Mesenchymal stem cell (in vitro differentiated cells and primary cell): ENCODE results near the gene TTC3.
A peak's percentile ranks its signal among the peaks of the same experiment; 100 is the strongest.

ENCODE experiments used
- DNase-seq: peaks from one replicate; pipeline ENCODE4 v3.0.0-alpha.2; 2013
- H2AFZ ChIP-seq: one replicate; pipeline ENCODE4 v1.6.1; 2013; ENCODE audit warnings: low read depth, mild to moderate bottlenecking, control low read depth, inconsistent platforms, low read length, moderate library complexity
- H2AK5ac ChIP-seq: 2 replicates; pipeline ENCODE4 v1.6.1; 2013; ENCODE audit warnings: low read length, moderate library complexity, mild to moderate bottlenecking, inconsistent platforms; ENCODE audit not compliant: severe bottlenecking
- H2BK120ac ChIP-seq: one replicate; pipeline ENCODE4 v1.6.1; 2013; ENCODE audit warnings: low read depth, mild to moderate bottlenecking, inconsistent platforms, low read length, moderate library complexity
- H2BK12ac ChIP-seq, 2 experiments: one replicate each; pipeline ENCODE4 v1.6.1; 2013; ENCODE audit warnings: inconsistent platforms in 2 of 2, low read length in 2 of 2, mild to moderate bottlenecking in 2 of 2, moderate library complexity in 2 of 2, control low read depth in 1 of 2
- H2BK15ac ChIP-seq: one replicate; pipeline ENCODE4 v1.6.1; 2013; ENCODE audit warnings: mild to moderate bottlenecking, low read depth, inconsistent platforms; ENCODE audit not compliant: poor library complexity, severe bottlenecking
- H2BK5ac ChIP-seq: 2 replicates; pipeline ENCODE4 v1.6.1; 2013; ENCODE audit warnings: low read depth, mild to moderate bottlenecking, low read length, control low read depth, inconsistent platforms; ENCODE audit not compliant: poor library complexity, severe bottlenecking
- H3K14ac ChIP-seq, 2 experiments: one replicate each; pipeline ENCODE4 v1.6.1; 2013; ENCODE audit warnings: inconsistent platforms in 2 of 2, low read length in 2 of 2, control low read depth in 1 of 2, mild to moderate bottlenecking in 1 of 2, moderate library complexity in 1 of 2
- H3K18ac ChIP-seq, 2 experiments: one replicate each; pipeline ENCODE4 v1.6.1; 2013; ENCODE audit warnings: inconsistent platforms in 2 of 2, low read length in 2 of 2, control low read depth in 1 of 2, low read depth in 1 of 2, mild to moderate bottlenecking in 1 of 2
- H3K23ac ChIP-seq, 2 experiments: one replicate each; pipeline ENCODE4 v1.6.1; 2013; ENCODE audit warnings: inconsistent platforms in 2 of 2, low read length in 2 of 2, mild to moderate bottlenecking in 2 of 2, moderate library complexity in 2 of 2, control low read depth in 1 of 2
- H3K27ac ChIP-seq: 2 replicates; pipeline ENCODE4 v1.5.1; 2013; ENCODE audit warnings: mild to moderate bottlenecking, moderate library complexity, low read length, control low read depth, inconsistent platforms; ENCODE audit not compliant: poor library complexity, severe bottlenecking
- H3K27me3 ChIP-seq, 2 experiments: 2 replicates each; pipeline versions ENCODE4 v1.6.1 to v1.7.0; 2013; ENCODE audit warnings: low read length in 2 of 2, mild to moderate bottlenecking in 2 of 2, moderate library complexity in 2 of 2, control low read depth in 1 of 2, inconsistent platforms in 1 of 2; ENCODE audit not compliant: control insufficient read depth in 1 of 2, insufficient read depth in 1 of 2
- H3K36me3 ChIP-seq, 2 experiments: 2 replicates each; pipeline versions ENCODE4 v1.6.1 to v1.7.0; 2013; ENCODE audit warnings: low read length in 2 of 2, control low read depth in 1 of 2, inconsistent platforms in 1 of 2, low read depth in 1 of 2, mild to moderate bottlenecking in 1 of 2; ENCODE audit not compliant: insufficient read depth in 2 of 2, control insufficient read depth in 1 of 2
- H3K4ac ChIP-seq, 2 experiments: one replicate each; pipeline ENCODE4 v1.6.1; 2013; ENCODE audit warnings: inconsistent platforms in 2 of 2, low read length in 2 of 2, mild to moderate bottlenecking in 2 of 2, moderate library complexity in 2 of 2, control low read depth in 1 of 2, low read depth in 1 of 2
- H3K4me1 ChIP-seq: 2 replicates; pipeline ENCODE4 v1.6.1; 2013; ENCODE audit warnings: low read depth, low read length, control low read depth; ENCODE audit not compliant: control insufficient read depth, insufficient read depth
- H3K4me2 ChIP-seq: 2 replicates; pipeline ENCODE4 v1.6.1; 2013; ENCODE audit warnings: low read length, mild to moderate bottlenecking, inconsistent platforms; ENCODE audit not compliant: poor library complexity, severe bottlenecking
- H3K4me3 ChIP-seq, 2 experiments: 2 replicates each; pipeline versions ENCODE4 v1.5.1 to v1.7.0; 2013; ENCODE audit warnings: low read length in 2 of 2, mild to moderate bottlenecking in 2 of 2, control low read depth in 1 of 2, low read depth in 1 of 2; ENCODE audit not compliant: insufficient read depth in 1 of 2
- H3K79me1 ChIP-seq: replicated peaks from 2 replicates; pipeline ENCODE4 v1.6.1; 2013; ENCODE audit warnings: mild to moderate bottlenecking, control low read depth, low read length, inconsistent platforms; ENCODE audit not compliant: poor library complexity, severe bottlenecking
- H3K9ac ChIP-seq: 2 replicates; pipeline ENCODE4 v1.7.0; 2013; ENCODE audit warnings: mild to moderate bottlenecking, low read length, moderate library complexity
- H3K9me3 ChIP-seq: 2 replicates; pipeline ENCODE4 v1.7.0; 2013; ENCODE audit warnings: mild to moderate bottlenecking, low read length; ENCODE audit not compliant: control insufficient read depth
- H4K8ac ChIP-seq: one replicate; pipeline ENCODE4 v1.6.1; 2013; ENCODE audit warnings: inconsistent platforms, mild to moderate bottlenecking, low read length, moderate library complexity
- H4K91ac ChIP-seq: one replicate; pipeline ENCODE4 v1.6.1; 2013; ENCODE audit warnings: mild to moderate bottlenecking, low read length, inconsistent platforms
- WGBS: methylation state at CpG from one replicate; pipeline ENCODE4 v1.1.7; 2013; ENCODE audit warnings: mixed read lengths; 5-methylcytosine and 5-hydroxymethylcytosine counted together

The TTC3 gene

DNA sequence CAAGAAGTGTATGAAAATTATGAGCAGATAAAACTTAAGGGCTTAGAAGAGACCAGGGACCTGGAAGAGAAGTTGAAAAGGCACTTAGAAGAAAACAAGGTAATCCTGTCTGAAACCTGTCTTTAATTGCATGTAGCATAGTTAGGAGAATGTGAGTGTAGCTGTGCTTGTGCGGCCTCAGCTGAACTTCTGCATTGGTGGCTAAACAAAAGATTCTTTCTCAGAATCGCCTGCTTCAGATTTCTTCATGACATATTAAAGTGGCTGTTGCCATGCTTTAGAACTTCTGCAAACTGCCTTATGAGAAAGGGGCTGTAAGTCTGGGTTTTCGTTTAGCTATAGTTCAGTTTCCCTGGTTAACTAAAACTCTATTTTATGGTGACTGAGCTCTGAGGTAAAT, 99.6 kb downstream of the TTC3 start:
- no peak overlapping the region for H2BK12ac ChIP-seq
- H3K4ac ChIP-seq: no peak overlapping the region
- H4K8ac ChIP-seq: no peak overlapping the region
- H3K9ac ChIP-seq: no peak overlapping the region
- no peak overlapping the region for H4K91ac ChIP-seq
- no peak overlapping the region for H2AK5ac ChIP-seq
- no peak overlapping the region for H3K14ac ChIP-seq
- no peak overlapping the region for H3K4me2 ChIP-seq
- H3K27me3 ChIP-seq: no peaks in the 10 kb centered on the region
- peaks cover 23% of the 10 kb centered on the region for H3K79me1 ChIP-seq
- no peak overlapping the region for H3K23ac ChIP-seq
- peaks cover 34 to 82% of the 10 kb centered on the region in 2 experiments for H3K36me3 ChIP-seq
- H2BK5ac ChIP-seq: no peak overlapping the region
- no peak for DNase-seq
- no peak overlapping the region for H2BK15ac ChIP-seq
- H2AFZ ChIP-seq: no peak overlapping the region
- 100% methylated on average over 3 of the region's 3 CpGs for WGBS
- H3K4me1 ChIP-seq: no peaks in the 10 kb centered on the region
- no peak overlapping the region for H3K27ac ChIP-seq
- no peaks in the 10 kb centered on the region for H3K9me3 ChIP-seq
- no peak overlapping the region for H2BK120ac ChIP-seq
- H3K18ac ChIP-seq: no peak overlapping the region
- no peak overlapping the region for H3K4me3 ChIP-seq

DNA sequence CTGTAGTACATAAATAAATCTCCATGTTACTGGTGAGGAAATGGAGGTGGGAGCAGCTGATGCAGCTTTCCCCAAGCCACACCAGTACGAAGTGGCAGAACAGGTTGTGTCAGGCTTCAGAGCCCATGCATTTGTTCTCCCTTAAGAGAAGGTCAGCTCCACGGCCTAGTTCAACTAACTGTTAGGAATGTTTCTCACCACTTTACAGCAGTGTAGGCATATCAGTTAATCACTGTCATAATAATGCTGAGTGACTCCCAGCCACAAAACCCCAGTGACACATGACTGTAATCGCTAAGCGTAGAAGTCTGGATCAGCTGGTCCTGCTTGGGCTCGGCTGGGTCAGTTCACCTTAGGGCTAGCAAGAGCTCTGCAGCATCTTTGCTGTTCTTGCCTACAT, 103.7 kb downstream of the TTC3 start:
- no peak overlapping the region for H3K18ac ChIP-seq
- H3K9me3 ChIP-seq: peaks cover 4% of the 10 kb centered on the region
- H2AK5ac ChIP-seq: no peak overlapping the region
- H4K91ac ChIP-seq: no peak overlapping the region
- H3K27me3 ChIP-seq: no peaks in the 10 kb centered on the region
- 94% methylated on average over 5 of the region's 5 CpGs for WGBS
- H3K4ac ChIP-seq: no peak overlapping the region
- H3K4me2 ChIP-seq: no peak overlapping the region
- H2BK12ac ChIP-seq: no peak overlapping the region
- H3K23ac ChIP-seq: peak overlapping the region in 1 of 2 experiments; percentile 6
- H3K9ac ChIP-seq: no peak overlapping the region
- H3K27ac ChIP-seq: no peak overlapping the region
- H3K4me3 ChIP-seq: no peak overlapping the region
- H2BK120ac ChIP-seq: no peak overlapping the region
- no peak overlapping the region for H3K14ac ChIP-seq
- no peak overlapping the region for H4K8ac ChIP-seq
- H3K36me3 ChIP-seq: peaks cover 34 to 81% of the 10 kb centered on the region in 2 experiments
- H3K4me1 ChIP-seq: no peaks in the 10 kb centered on the region
- peaks cover 36% of the 10 kb centered on the region for H3K79me1 ChIP-seq
- H2BK5ac ChIP-seq: no peak overlapping the region
- no peak for DNase-seq
- H2AFZ ChIP-seq: no peak overlapping the region
- no peak overlapping the region for H2BK15ac ChIP-seq

DNA sequence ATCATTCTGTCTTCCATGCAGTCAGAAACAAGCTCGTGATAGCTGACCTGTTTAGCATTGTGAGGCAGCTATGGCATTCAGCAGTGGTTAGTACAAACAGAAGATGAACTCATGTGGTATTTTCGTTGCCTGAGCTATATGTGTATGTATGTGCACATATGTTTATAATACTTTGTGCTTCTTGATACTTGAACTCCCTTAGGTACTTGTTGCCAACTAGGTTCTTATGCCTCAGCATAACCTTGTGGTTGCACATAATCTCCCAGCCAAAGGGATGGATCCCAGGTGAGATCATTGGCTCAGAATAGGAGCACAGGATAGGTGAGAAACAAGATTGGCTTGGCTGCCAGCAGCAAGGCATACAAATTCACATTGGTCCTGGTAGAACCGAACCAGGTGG, 108.0 kb downstream of the TTC3 start:
- H3K27me3 ChIP-seq: no peaks in the 10 kb centered on the region
- no peak overlapping the region for H2BK5ac ChIP-seq
- WGBS: 92% methylated on average over 3 of the region's 3 CpGs
- H3K4me1 ChIP-seq: peaks cover 1% of the 10 kb centered on the region
- no peak overlapping the region for H3K27ac ChIP-seq
- no peak overlapping the region for H3K9ac ChIP-seq
- no peak overlapping the region for H2AK5ac ChIP-seq
- no peak overlapping the region for H2BK15ac ChIP-seq
- H3K23ac ChIP-seq: no peak overlapping the region
- H3K14ac ChIP-seq: no peak overlapping the region
- no peak overlapping the region for H3K4me2 ChIP-seq
- peaks cover 30 to 81% of the 10 kb centered on the region in 2 experiments for H3K36me3 ChIP-seq
- no peak overlapping the region for H2BK12ac ChIP-seq
- no peak overlapping the region for H3K4me3 ChIP-seq
- H3K9me3 ChIP-seq: peaks cover 4% of the 10 kb centered on the region
- no peak overlapping the region for H4K8ac ChIP-seq
- H3K18ac ChIP-seq: no peak overlapping the region
- no peak overlapping the region for H4K91ac ChIP-seq
- H3K4ac ChIP-seq: no peak overlapping the region
- H2AFZ ChIP-seq: no peak overlapping the region
- no peak for DNase-seq
- H2BK120ac ChIP-seq: no peak overlapping the region
- peaks cover 41% of the 10 kb centered on the region for H3K79me1 ChIP-seq

- Histone ChIP-seq H3K4me1 (peaks cover 1% of the 10 kb centered on the region), H4K91ac (no peak overlapping the region), H3K9me3 (peaks cover 4% of the 10 kb centered on the region), H3K27ac (no peak overlapping the region), H3K4ac (no peak overlapping the region), H3K23ac (no peak overlapping the region), H3K18ac (no peak overlapping the region), H3K4me3 (no peak overlapping the region), H3K79me1 (peaks cover 38% of the 10 kb centered on the region), H3K9ac (no peak overlapping the region), H2BK12ac (no peak overlapping the region), H3K14ac (no peak overlapping the region), H3K27me3 (no peaks in the 10 kb centered on the region), H4K8ac (no peak overlapping the region), H2AFZ (no peak overlapping the region), H2BK5ac (no peak overlapping the region), H3K4me2 (no peak overlapping the region), H2AK5ac (no peak overlapping the region), H2BK15ac (no peak overlapping the region), H3K36me3 (peaks cover 27 to 80% of the 10 kb centered on the region in 2 experiments), H2BK120ac (no peak overlapping the region)
- no peak for DNase-seq
- WGBS: 94% methylated on average over 6 of the region's 6 CpGs
Measured at GRCh38 chr21:37182222-37182621, 109.2 kb downstream of the TTC3 start.
